ENCODE data around the gene KIZ.

DNA sequence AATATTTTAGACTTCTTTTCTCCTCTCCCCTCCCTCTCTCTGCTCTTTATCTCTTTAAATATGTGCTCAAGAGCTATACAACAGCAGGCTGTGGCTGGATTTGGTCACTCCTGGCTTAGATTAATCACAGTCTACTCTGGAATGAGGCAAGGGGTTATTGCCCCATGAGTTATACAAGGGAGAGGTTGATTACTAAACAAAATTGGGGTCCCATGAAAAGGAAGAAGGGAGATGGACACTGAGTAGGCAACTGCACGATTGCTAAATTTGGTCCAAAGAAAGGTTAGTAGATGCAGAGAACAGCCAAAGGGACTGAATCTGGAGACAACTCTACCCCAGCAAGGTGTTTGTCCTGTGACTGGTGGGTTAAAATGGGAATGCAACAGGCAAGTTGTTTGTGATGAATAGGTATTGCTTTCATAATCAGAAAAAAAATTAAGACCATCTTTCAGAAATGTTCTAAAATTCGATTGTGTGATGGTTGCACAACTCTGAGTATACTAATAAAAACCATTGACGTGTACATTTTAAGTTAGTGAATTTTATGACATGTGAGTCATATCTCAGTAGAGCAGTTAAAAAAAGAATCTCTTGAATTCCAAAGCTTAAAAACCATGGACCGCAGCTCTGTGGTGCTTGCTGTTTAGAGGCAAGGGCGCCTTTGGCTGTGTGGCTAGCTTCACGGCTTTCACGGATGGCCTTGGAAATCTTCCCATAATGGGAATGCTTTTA is 57.1 kb downstream of the KIZ start:
- TF ChIP-seq, protein P1, sequence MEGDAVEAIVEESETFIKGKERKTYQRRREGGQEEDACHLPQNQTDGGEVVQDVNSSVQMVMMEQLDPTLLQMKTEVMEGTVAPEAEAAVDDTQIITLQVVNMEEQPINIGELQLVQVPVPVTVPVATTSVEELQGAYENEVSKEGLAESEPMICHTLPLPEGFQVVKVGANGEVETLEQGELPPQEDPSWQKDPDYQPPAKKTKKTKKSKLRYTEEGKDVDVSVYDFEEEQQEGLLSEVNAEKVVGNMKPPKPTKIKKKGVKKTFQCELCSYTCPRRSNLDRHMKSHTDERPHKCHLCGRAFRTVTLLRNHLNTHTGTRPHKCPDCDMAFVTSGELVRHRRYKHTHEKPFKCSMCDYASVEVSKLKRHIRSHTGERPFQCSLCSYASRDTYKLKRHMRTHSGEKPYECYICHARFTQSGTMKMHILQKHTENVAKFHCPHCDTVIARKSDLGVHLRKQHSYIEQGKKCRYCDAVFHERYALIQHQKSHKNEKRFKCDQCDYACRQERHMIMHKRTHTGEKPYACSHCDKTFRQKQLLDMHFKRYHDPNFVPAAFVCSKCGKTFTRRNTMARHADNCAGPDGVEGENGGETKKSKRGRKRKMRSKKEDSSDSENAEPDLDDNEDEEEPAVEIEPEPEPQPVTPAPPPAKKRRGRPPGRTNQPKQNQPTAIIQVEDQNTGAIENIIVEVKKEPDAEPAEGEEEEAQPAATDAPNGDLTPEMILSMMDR (IDR thresholded peaks at IDR 0.05): no peak
- TF ChIP-seq POLR2A (IDR thresholded peaks at IDR 0.05): no peak

All from heart left ventricle (tissue), 13 donors.